Duodenal mucosa (tissue), 2 donors: Measurements from ENCODE around the gene GATAD2A.

ENCODE experiments used
- H3K27ac ChIP-seq: one replicate; pipeline ENCODE4 v1.7.0; 2013; ENCODE audit warnings: low read depth, low read length
- H3K27me3 ChIP-seq, 2 donors: one replicate each; pipeline ENCODE4 v1.7.0; 2013; ENCODE audit warnings: low read length in 2 of 2, control low read depth in 1 of 2; ENCODE audit not compliant: insufficient read depth in 2 of 2, control insufficient read depth in 1 of 2
- H3K36me3 ChIP-seq, 2 donors: one replicate each; pipeline ENCODE4 v1.7.0; 2013; ENCODE audit warnings: low read length in 2 of 2, control low read depth in 1 of 2; ENCODE audit not compliant: insufficient read depth in 2 of 2, control insufficient read depth in 1 of 2
- H3K4me1 ChIP-seq, 2 donors: one replicate each; pipeline ENCODE4 v1.7.0; 2013; ENCODE audit warnings: low read length in 2 of 2, control low read depth in 1 of 2; ENCODE audit not compliant: insufficient read depth in 2 of 2, control insufficient read depth in 1 of 2
- H3K4me3 ChIP-seq, 2 donors: one replicate each; pipeline ENCODE4 v1.7.0; 2013; ENCODE audit warnings: low read length in 2 of 2, low read depth in 1 of 2
- H3K9ac ChIP-seq, 2 donors: one replicate each; pipeline ENCODE4 v1.7.0; 2013; ENCODE audit warnings: low read length in 2 of 2, low read depth in 1 of 2
- H3K9me3 ChIP-seq, 2 donors: one replicate each; pipeline ENCODE4 v1.7.0; 2013; ENCODE audit warnings: low read length in 2 of 2, control low read depth in 1 of 2; ENCODE audit not compliant: control insufficient read depth in 1 of 2

GATAD2A gene

GRCh38 chr19:19545707-19546106 lies 140.2 kb downstream of the GATAD2A start:
- Histone ChIP-seq H3K9ac (no peak overlapping the region), H3K27ac (no peak overlapping the region), H3K4me1 (peaks cover 0 to 5% of the 10 kb centered on the region in 2 donors), H3K27me3 (peaks cover 4 to 27% of the 10 kb centered on the region in 2 donors), H3K9me3 (peaks cover 0 to 2% of the 10 kb centered on the region in 2 donors), H3K4me3 (no peak overlapping the region), H3K36me3 (no peaks in the 10 kb centered on the region)

GRCh38 chr19:19546751-19547162 lies 141.3 kb downstream of the GATAD2A start:
- Histone ChIP-seq H3K4me1 (no peaks in the 10 kb centered on the region), H3K27me3 (peaks cover 4 to 21% of the 10 kb centered on the region in 2 donors), H3K9ac (no peak overlapping the region), H3K9me3 (peaks cover 0 to 2% of the 10 kb centered on the region in 2 donors), H3K27ac (no peak overlapping the region), H3K36me3 (no peaks in the 10 kb centered on the region), H3K4me3 (no peak overlapping the region)

GRCh38 chr19:19547674-19548336 lies 142.3 kb downstream of the GATAD2A start:
- Histone ChIP-seq H3K9ac (no peak overlapping the region), H3K27ac (no peak overlapping the region), H3K27me3 (peaks cover 4 to 13% of the 10 kb centered on the region in 2 donors), H3K36me3 (no peaks in the 10 kb centered on the region), H3K4me3 (no peak overlapping the region), H3K9me3 (peaks cover 0 to 2% of the 10 kb centered on the region in 2 donors), H3K4me1 (no peaks in the 10 kb centered on the region)

GRCh38 chr19:19548915-19549759 lies 143.7 kb downstream of the GATAD2A start:
- H3K4me1 ChIP-seq, result no peaks in the 10 kb centered on the region
- no peak overlapping the region for H3K27ac ChIP-seq
- no peak overlapping the region for H3K4me3 ChIP-seq
- H3K9ac ChIP-seq, result no peak overlapping the region
- peaks cover 0 to 2% of the 10 kb centered on the region in 2 donors for H3K9me3 ChIP-seq
- H3K27me3 ChIP-seq, result peaks cover 4 to 13% of the 10 kb centered on the region in 2 donors
- H3K36me3 ChIP-seq, result no peaks in the 10 kb centered on the region

- Histone ChIP-seq H3K4me3 (no peak overlapping the region), H3K9me3 (peaks cover 0 to 2% of the 10 kb centered on the region in 2 donors), H3K9ac (no peak overlapping the region), H3K27ac (no peak overlapping the region), H3K4me1 (no peaks in the 10 kb centered on the region), H3K27me3 (peaks cover 4 to 13% of the 10 kb centered on the region in 2 donors), H3K36me3 (no peaks in the 10 kb centered on the region)
Observed at GRCh38 chr19:19549804-19550464, 144.5 kb downstream of the GATAD2A start.

GRCh38 chr19:19550485-19550929 lies 145.0 kb downstream of the GATAD2A start:
- peaks cover 4 to 13% of the 10 kb centered on the region in 2 donors for H3K27me3 ChIP-seq
- H3K36me3 ChIP-seq, result no peaks in the 10 kb centered on the region
- H3K9ac ChIP-seq, result no peak overlapping the region
- H3K4me1 ChIP-seq, result no peaks in the 10 kb centered on the region
- no peak overlapping the region for H3K27ac ChIP-seq
- peaks cover 0 to 2% of the 10 kb centered on the region in 2 donors for H3K9me3 ChIP-seq
- H3K4me3 ChIP-seq, result no peak overlapping the region

GRCh38 chr19:19550972-19551852 lies 145.7 kb downstream of the GATAD2A start:
- Histone ChIP-seq H3K27me3 (peaks cover 4 to 13% of the 10 kb centered on the region in 2 donors), H3K27ac (no peak overlapping the region), H3K9me3 (peaks cover 0 to 2% of the 10 kb centered on the region in 2 donors), H3K36me3 (no peaks in the 10 kb centered on the region), H3K4me3 (no peak overlapping the region), H3K4me1 (no peaks in the 10 kb centered on the region), H3K9ac (no peak overlapping the region)

- Histone ChIP-seq H3K4me3 (no peak overlapping the region), H3K36me3 (no peaks in the 10 kb centered on the region), H3K4me1 (no peaks in the 10 kb centered on the region), H3K27me3 (peaks cover 0 to 13% of the 10 kb centered on the region in 2 donors), H3K27ac (no peak overlapping the region), H3K9ac (no peak overlapping the region), H3K9me3 (peaks cover 0 to 2% of the 10 kb centered on the region in 2 donors)
Observed at GRCh38 chr19:19551853-19552192, 146.3 kb downstream of the GATAD2A start.

GRCh38 chr19:19552798-19553197 lies 147.3 kb downstream of the GATAD2A start:
- peaks cover 0 to 2% of the 10 kb centered on the region in 2 donors for H3K9me3 ChIP-seq
- H3K9ac ChIP-seq, result no peak overlapping the region
- H3K27ac ChIP-seq, result no peak overlapping the region
- no peaks in the 10 kb centered on the region for H3K36me3 ChIP-seq
- H3K4me1 ChIP-seq, result no peaks in the 10 kb centered on the region
- H3K4me3 ChIP-seq, result no peak overlapping the region
- peaks cover 0 to 6% of the 10 kb centered on the region in 2 donors for H3K27me3 ChIP-seq
